Uterus (tissue), 2 donors: Measurements from ENCODE around the gene GPR55.

Source experiments
- POLR2A ChIP-seq, 2 donors: fragments of 450-650 bp; IDR thresholded peaks; one replicate each; pipeline ENCODE4 v1.6.1; 2016; ENCODE audit warnings: antibody characterized with exemption in 2 of 2, mild to moderate bottlenecking in 1 of 2, moderate library complexity in 1 of 2
- TF ChIP-seq, protein P1 (sequence below), 4 experiments: fragments of 200-600 bp in 2 of 4; fragments of 450-650 bp in 2 of 4; sonication (generic) in 2 of 4; IDR thresholded peaks; one replicate each; pipeline ENCODE4 v1.5.1; 2016 to 2019; ENCODE audit warnings: antibody characterized with exemption in 4 of 4, mild to moderate bottlenecking in 2 of 4, moderate library complexity in 1 of 4

DNA sequence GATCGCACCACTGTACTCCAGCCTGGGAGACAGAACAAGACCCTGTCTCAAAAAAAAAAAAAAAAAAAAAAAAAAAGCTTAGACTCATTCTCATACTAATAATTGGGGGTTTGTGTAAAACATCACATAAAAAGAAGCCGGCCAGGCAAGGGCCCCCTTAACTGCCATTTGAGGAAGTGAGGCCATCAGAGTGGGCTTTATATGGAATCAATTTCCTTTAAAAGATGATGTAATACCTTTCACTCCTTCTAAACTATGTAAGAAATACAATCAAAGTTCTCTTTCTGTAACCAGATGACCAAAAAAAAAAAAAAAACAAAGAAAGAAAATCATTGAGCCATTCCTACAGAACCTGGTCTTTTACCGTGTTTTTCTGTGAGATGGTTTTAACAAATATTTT lies 13.1 kb upstream of the GPR55 start:
- TF ChIP-seq, protein P1, sequence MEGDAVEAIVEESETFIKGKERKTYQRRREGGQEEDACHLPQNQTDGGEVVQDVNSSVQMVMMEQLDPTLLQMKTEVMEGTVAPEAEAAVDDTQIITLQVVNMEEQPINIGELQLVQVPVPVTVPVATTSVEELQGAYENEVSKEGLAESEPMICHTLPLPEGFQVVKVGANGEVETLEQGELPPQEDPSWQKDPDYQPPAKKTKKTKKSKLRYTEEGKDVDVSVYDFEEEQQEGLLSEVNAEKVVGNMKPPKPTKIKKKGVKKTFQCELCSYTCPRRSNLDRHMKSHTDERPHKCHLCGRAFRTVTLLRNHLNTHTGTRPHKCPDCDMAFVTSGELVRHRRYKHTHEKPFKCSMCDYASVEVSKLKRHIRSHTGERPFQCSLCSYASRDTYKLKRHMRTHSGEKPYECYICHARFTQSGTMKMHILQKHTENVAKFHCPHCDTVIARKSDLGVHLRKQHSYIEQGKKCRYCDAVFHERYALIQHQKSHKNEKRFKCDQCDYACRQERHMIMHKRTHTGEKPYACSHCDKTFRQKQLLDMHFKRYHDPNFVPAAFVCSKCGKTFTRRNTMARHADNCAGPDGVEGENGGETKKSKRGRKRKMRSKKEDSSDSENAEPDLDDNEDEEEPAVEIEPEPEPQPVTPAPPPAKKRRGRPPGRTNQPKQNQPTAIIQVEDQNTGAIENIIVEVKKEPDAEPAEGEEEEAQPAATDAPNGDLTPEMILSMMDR (IDR thresholded peaks at IDR 0.05): no peak
- no peak for TF ChIP-seq POLR2A (IDR thresholded peaks at IDR 0.05)
